Lung microvascular endothelial cell (primary cell): Measurements from ENCODE around the gene TCP10L. TPM values are rescaled to one million over a fixed set of nuclear protein-coding genes. Genes with fewer than 3 reads are reported as not detected.
"Not testable (repeated sequence)": the region's sequence is repeated elsewhere in the genome, so short reads cannot be mapped to it uniquely, and the experiment has no call there.

Experiments used
- DNase-seq, 2 donors: peaks; one replicate each; pipeline versions ENCODE4 v3.0.0 to v3.0.0-alpha.2; 2010; ENCODE audit warnings: low read depth in 2 of 2
- total RNA-seq: library from RNA; depleted of rRNA; stranded (reverse); fragments of >200 nt; gene quantifications from 2 replicates; pipeline ENCODE4 v1.2.1, GENCODE V29; 2014

Gene TCP10L, protein sequence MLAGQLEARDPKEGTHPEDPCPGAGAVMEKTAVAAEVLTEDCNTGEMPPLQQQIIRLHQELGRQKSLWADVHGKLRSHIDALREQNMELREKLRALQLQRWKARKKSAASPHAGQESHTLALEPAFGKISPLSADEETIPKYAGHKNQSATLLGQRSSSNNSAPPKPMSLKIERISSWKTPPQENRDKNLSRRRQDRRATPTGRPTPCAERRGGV
- total RNA-seq: 0.20 and 0.44 TPM in 2 replicates

DNA sequence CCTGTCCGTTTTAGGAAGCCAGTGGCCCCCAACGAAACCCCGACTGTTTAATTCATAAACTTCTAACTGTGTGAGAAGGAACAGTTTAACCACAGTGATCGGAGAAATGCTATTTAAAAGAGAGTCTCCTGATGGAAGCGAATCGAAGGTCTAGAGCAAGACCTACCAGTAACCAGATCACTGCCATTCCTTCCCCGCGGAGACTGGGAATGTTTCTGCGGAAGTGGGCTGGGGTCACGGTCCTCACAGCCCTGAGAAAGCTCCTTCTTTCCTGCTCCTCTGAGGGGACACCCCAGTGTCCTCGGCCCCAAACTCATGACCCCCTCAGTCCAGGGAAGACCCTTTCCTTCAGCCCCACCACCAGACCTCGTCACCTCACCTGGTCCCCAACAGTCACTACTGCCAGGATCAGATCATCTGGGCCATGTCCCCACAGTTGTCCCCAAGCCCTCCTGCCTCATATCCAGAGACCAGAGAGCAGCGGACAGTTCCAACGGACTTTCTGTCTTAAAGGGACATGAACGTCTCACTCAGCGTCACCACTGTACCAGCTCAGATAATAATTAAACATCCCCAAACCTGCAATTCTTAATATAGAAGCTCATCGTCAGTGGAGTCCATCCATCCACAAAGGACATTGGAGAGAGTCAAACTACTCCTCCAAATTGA is at the start of gene TCP10L:
TCP10L (minus strand) TSS at position 482 of the 669 bp plus-strand sequence. CDS start 1,219 bp downstream, outside the sequence.
- DNase-seq: no peak

DNA sequence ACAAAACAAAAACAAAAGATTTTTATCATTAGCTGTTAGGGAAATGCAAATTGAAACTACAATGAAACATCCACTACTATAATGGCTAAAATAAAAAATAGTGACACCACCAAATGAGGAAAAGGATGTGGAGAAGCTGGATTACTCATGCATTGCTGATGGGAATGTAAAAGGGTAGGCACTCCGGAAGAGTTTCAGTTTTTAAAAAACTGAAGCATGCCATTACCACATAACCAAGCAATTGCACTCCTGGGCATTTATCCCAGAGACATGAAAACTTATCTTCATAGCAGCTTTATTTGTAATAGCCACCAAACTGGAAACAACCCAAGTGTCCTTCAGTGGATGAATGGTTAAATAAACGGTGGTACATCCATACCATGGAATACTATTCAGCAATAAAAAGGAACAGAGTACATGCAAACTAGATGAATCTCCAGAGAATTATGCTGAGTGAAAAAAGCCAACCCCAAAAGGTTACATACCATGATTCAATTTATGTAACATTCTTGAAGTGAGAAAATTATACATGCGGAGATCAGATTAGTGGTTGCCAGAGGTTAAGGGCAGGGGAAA is 41.4 kb upstream of the TCP10L start:
- peak in 1 of 2 donors; percentile 29 for DNase-seq

DNA sequence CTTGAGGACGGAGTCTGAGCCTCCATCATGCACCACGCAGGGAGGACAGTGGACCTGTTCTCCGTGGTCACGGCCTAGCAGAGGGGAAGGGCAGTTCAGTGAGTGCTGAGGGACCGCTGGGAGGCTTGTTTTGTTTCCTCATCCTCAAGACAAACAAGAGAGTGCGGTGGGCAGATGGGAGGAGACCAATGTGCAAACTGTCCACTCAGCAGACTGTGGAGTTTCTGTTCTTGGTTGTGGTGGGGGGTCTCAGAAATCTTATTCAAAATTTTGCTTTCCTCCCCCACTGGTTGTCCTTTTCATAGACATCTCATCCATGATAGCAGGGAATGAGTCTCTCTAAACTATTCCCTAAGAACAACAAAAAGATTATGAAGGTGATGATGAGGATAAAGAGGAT is 32.9 kb upstream of the TCP10L start:
- not testable (repeated sequence) for DNase-seq

DNA sequence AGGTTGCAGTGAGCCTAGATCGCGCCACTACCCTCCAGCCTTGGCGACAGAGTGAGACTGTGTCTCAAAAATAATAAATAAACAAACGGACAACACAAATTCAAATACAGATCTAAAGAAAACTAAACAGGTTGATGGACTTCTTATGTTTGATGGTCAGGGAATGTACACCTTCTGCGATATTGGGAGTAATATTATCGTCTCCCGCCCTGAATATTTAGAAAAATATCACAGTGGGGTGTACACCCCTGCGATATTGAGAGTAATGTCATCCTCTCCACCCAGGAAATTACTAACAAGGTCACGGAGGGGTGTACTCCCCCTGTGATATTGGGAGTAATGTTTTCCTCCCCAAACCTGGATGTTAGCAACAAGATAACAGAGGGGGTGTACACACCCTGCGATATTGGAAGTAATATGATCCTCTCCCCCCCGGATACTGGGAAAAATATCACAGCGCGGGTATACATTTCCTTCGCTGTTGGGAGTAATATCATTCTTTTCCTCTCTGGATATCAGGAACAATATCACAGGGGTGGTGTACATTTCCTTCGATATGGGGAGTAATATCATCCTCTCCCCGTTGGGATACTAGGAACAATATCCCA is 28.2 kb upstream of the TCP10L start:
- DNase-seq: no peak

DNA sequence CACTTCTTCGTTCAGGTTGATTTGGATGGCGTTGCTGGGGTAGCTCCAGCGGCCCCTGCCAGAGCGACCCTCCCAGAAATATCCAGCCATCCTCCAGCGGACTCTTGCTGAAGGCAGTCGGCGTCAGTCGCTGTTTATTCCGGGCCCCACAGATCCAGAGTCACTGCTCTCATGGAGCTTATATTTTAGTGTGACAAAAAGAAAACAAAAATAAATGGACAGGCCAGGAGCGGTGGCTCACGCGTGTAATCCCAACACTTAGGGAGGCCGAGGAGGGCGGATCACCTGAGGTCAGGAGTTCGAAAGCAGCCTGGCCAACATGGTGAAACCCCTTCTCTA is 27.6 kb upstream of the TCP10L start:
- DNase-seq: no peak

DNA sequence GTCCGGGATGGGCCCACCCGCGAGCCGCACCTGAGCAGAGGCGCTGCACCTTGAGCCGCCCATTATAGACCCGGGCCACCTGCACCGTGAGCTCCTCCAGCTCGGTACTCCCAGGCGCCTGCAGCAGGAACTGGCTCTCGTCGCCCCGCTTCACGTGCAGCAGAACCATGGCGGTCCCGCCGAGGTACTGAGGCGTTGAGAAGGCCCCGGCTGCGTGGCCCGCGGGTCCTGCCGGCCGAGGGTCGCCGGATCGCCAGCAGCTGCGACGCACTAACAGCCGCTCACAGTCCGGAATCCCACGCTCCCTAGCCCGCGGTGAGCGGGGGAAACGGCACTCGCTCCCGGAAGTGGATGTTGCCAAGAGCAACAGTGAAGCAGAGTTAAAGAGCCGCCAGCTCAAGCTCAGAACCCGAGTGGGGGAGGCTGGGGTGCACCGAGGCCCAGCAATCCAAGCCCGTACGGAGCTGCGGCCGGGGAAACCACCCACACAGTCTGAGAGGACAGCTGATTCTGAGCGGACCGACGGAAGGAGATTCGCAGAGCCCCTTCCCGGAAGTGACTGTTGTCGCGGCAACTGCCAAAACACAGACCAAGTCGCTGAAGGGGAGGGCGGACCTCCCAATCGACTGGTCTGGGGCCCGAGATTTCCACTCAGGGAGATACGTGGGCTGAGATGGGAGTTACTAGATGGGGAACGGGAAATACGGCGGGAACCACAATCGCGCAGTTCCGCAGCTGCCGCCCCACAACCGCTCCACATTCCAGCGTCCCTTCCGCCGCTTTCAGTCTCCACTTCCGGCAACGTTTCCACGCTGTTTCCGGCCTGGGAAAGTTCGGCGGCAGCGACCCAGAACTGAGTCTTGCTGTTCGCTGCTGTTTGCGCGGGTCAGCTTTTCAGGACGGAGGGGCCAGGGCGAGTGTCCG is 27.0 kb upstream of the TCP10L start, which contains the start of gene CFAP298:
CFAP298 (minus strand) TSS at position 303 of the 924 bp plus-strand sequence; CDS start at position 169, 134 bp downstream.
- DNase-seq: peak; percentile 95

DNA sequence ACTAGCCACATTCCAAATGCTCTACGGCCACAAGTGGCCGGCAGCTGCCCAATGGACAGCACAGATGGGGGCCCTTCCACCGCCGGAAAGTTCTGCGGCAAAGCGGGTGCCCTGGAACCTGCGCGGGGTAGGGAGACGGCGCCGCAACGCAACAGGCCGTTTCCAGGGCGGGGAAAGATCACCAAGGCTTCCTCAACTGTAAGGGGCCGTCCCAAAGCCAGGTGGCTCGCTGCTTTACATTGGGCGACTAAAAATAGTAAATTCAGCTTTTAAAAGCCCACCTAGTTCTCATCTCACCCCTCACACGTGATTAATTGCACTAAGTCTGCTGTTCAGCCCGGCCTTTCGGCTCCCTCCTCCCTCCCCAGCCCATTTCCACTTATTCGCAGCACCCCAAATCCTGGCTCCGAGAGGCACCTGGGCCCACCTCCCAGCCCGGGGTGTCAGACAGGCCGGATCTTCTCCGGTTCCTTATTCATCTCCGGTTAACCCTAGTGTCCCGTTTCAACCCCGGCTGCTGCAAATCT is 26.2 kb upstream of the TCP10L start:
- DNase-seq: peak; percentile 47 to 57

DNA sequence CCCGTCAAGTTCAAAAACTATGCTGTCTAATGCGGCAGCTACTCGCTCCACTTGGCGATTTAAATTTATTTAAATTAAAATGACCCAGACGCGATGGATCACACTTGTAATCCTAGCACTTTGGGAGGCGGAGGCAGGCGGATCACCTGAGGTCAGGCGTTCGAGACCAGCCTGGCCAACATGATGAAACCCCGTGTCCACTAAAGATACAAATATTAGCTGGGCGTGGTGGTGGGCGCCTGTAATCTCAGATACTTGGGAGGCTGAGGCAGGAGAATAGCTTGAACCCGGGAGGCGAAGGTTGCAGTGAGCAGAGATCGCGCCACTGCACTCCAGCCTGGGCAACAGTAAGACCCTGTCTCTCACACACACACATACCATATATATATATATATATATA is 25.6 kb upstream of the TCP10L start:
- DNase-seq: not testable (repeated sequence)

DNA sequence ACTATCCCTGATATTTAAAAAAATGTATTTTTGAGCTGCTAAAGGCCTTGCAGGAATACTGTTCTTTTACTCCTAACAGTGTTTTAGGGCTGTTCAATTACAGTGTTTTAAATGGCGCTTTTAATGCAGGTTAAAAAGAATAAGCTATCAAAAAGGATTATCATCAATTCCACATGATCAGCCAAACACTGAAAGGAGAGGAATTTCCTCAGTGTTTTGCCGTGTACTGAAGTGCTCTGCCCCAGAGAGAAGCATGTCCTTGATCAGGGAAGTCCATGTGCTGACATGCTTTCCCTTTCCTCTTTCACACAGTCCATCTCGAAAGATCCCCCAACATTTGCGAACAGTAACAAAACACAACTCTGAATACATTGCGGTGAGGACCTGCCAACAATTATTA is 23.5 kb upstream of the TCP10L start:
- no peak for DNase-seq

DNA sequence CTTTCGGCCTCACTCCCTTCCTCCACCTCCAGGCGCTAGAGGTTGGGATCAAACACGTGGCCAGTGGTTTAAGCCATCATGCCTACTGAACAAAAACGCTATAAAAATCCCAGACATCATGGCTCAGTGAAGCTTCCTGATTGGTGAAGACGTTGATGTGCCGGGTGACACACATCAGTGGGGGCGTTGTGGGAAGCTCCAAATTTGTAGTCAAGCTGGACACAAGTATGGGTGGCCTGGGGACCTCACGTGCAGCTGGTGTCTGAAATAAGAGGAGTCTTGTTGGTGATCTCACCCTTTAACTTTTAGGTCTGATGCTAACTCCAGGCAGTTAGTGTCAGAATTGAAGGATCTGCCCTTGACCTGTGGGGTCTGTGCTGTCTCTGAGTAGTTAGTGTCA is 20.1 kb upstream of the TCP10L start:
- no peak for DNase-seq

DNA sequence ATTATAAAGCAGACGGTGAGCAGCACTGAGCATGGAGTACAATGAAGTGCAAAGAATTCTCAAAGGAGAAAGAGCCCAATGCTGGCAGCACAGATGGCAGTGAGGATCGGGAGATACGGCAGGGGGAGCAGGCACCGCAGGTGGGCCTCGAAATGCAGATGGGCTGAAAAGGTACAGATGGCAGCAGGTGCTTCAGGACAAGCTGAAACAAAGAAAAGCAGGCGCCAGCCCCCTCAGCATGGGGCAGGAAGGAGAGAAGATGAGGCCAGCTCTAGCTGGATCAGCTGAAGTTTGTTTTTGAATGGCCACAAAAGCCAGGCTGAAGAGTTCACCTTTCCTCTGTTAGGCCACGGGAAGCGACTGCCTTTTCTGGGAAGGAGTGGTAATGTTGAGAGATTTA is 19.1 kb upstream of the TCP10L start:
- DNase-seq: no peak

DNA sequence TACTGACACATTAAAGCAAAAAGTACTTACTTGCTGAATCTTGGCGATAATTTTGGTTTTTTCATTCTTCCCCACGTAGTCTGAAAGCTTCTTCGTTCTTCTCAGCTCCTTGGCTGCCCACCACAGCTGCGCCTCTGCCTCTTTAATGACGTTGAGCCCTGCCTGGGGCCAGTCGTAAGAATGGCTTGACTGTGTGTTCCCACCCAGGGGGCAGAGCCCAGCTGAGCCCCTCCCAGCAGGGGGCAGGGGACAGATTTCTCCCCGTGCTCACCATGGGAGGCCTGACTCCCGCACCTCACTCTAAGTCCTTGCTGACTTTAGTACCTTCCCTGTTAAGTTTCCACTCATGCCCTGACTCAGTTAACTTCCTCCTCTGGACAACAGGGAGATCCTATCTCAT is 17.8 kb upstream of the TCP10L start:
- DNase-seq: no peak

DNA sequence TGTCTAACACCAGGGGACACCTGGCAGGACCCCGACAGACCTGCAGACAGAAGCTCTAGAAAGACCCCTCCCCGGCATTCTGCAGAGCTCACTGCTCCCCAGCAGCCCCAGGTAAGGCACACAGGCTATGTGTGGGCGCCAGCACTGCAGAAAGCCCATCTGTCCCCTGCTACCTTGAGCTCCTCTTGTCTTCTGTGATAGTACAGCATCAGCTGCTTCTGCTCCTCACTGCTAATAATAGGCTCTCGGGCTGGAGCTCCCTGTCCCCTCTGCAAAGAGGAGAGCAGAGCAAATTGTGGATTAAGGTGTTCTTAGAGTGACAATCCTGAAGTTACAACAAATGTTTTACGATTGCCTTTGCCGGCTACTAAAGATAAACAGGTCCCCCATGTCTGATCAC is 16.8 kb upstream of the TCP10L start:
- DNase-seq: no peak

DNA sequence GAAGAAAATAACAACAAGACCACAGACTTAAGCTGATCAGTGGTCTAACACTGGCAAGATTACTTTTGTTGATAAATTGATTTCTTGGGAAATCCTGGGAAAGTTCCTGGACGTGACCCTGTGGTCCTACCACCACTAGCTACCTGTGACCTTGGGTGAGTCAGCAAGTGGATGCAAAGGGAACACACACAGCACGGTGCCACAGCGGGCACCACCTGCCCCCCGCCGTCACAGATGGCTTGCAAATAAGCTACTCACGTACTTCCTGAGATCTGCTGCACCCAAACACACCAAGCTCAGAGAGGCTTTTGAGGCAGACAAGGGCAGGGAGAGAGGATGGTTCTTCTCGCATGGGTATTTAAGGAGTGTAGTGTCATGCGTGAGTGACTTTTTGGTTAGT is 14.2 kb upstream of the TCP10L start:
- DNase-seq: no peak

DNA sequence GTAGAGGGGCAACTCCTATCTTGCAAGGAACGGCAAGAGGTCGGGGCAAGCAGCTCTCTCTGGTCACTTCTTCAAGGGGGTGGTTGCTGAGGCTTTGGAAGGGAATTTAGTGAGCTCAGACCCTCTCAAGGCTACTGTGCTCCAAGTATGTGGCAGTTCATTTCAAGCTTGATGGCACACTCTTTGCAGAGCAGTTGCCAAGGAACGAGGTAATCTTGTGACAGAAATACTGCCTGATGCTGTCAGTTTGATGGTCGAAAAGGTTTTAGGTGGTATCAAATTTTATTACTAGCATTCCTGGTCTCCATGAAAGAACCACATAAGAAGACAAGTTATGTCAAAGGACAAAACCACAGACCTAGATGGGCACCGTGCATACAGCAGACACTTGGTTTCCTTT is 13.8 kb upstream of the TCP10L start:
- DNase-seq: no peak

DNA sequence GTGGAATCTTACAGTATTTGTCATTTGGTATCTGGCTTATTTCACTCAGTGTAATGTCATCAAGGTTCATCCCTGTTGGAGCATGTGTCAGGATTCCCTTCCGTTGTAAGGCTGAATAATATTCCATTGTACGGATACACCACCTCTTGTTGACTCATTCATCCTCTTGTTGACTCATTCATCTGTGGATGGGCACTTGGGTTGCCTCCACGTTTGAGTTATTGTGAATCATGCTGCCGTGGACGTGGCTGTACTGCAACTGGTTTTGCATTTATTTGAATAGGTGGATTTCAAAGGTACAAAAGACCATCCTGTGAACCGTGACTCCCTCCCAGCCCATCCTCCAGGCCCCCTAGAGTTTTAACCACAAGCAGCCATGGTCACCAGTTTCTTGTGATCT is 11.9 kb upstream of the TCP10L start:
- peak; percentile 93 to 96 for DNase-seq

DNA sequence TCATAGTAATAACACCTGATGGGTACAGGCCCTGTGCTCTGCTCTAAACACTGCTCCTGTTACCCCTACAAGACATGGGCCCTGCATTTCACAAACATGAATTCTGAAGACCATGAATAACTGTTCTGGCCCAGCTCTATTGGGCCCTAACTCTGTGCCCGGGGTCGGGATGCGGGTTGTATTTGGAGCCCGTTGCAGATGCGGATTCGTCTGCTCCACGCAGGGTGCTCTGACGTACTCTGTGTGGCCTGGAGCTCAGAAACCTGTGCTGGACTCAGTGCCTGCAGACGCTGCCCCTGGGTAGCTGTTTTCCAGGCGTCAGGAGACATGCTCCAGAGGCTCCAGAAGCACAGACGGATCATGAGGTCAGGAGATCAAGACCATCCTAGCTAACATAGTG is 10.1 kb upstream of the TCP10L start:
- DNase-seq: no peak

DNA sequence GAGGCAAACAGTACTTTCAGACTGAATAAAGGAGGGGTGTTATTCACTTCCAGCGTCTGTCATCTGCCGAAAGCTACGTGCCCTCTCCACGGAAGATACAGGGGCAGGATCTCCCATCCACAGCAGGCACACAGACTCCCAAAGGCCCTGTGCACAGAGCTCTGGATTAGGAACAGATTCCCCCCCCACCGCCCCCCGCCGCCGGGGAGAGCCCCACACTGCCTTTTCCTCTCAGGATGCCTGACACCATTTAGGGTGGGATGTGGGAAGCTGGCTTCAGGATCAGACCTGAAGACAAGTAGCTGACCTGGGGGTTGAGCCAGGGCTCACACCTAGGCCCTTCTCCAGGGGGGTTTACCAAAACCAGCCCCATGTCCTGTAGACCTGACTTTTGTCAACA is 8.4 kb upstream of the TCP10L start:
- no peak for DNase-seq

DNA sequence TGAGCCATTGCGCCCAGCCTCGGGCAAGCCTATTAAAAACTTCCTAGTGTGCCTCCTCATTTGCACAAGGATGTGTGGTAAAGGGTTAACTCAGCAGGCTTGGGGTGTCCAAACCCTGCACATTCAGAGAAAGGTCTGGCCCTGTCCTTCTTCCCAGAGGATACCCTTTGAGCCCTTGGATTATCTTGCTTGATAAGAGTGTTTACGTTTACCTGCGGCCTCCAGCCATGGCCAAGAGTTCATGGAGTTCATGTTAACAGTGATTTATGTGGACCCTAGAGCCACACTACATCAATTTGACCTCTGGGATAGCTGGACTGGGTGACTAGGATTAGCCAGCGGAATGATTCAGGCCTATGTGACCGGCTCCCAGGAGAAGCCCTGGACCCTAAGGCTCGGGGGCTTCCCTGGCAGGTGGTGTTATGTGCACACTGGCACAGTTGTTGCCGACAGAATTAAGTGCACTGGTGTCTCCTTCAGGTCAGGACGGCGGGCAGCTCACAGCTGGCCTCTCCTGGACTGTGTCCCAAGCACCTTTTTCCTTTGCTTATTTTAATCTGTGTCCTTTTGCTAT is 7.7 kb upstream of the TCP10L start:
- no peak for DNase-seq

DNA sequence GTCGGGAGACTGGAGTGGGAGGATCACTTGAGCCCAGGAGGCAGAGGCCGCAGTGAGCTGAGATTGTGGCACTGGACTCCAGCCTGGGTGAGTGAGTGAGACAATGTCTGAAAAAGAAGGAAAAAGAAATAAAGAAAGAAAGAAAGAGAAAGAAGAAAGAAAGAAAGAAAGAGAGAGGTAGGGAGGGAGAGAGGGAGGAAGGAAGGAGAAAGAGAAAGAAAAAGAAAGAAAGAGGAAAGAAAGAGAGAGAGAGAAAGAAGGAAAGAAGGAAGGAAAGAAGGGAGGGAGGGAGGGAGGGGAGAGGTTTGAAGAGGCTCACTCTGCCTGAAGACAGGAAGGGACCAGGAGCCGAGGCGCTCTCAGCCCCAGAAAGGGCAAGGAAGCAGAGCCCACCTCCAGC is 4.8 kb upstream of the TCP10L start:
- no peak for DNase-seq

DNA sequence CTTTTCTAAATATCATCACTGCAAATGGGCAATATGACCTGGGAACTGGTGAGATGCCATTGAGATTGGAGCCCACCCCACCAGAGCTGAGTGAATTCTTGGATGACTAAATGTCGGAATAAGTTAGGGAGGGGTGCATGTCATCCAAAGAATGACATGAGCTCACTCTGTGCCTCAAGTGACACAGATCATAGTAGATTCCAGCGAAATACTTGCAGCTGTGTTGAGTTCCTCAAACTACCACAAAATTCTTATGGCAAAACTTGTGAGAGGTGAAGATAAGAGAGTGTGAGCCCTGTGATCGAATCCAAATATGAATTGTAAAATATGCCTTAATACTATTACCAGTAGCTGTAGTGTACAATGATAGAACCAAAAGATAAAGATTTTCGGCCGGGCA is 2.3 kb upstream of the TCP10L start:
- DNase-seq: no peak
